ENCODE data around the gene ANKRD33. TPM values are rescaled to one million over a fixed set of nuclear protein-coding genes. Genes with fewer than 3 reads are reported as not detected.

ANKRD33 gene
- total and polyA plus RNA-seq, 2 of the 8 experiments (the other 6 are each of a cell fraction or from before 2014, with no cell fraction given) = 0.41 to 0.53 TPM

DNA sequence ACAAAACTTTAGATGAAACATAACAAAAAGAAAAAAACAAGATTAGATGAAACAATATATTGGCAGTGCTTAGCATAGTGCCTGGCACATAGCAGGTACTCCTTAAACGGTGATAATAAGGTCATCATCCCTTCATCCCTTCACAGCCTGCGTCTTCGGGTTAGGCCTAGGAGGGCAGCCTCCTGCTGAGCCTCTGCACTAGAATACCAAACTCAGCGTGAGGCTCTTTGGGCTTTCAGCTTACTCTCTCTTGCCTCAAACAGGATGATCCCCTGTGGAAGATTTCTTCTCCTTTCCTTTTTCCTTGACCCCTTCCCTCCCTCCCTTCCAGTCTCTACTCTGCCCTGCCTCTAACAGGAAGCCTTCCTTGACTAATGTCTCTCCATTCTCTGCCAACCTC, 25.0 kb upstream of the ANKRD33 start:
- H4K5ac ChIP-seq (ENCODE audit: insufficient read length, low read depth, low read length) = peak overlapping the region; percentile 87
- peak overlapping the region; percentile 38 to 70 (median 52); a peak in 6 of 8 replicates for H3K4me3 ChIP-seq (ENCODE audit: extremely low read depth in 1 of 4, insufficient read depth in 2 of 4, low read depth in 3 of 4, low read length in 4 of 4)
- no peak overlapping the region for H2BK120ac ChIP-seq (replicated peaks; ENCODE audit: low read depth, low read length)
- peak overlapping the region; percentile 48; the same call in 1 of the 2 replicates for H3K27ac ChIP-seq (ENCODE audit: low read depth, low read length)
- peak overlapping the region; percentile 82 for H2BK20ac ChIP-seq (ENCODE audit: low read length)
- H2BK15ac ChIP-seq (ENCODE audit: low read length) = peak overlapping the region; percentile 53; the same call in 1 of the 2 replicates
- H3K14ac ChIP-seq (ENCODE audit: insufficient read length) = no peak overlapping the region
- FAIRE-seq = peak; percentile 77
- WGBS, 2 experiments (ENCODE audit: extremely low coverage in 1 of 2, insufficient coverage in 1 of 2, insufficient read length in 1 of 2, insufficient replicate concordance in 2 of 2, low coverage in 1 of 2, low lambda C conversion rate in 2 of 2, missing lambda C conversion rate in 1 of 2) = 0% methylated on average over 4 of the region's 4 CpGs; no CpG with 5 or more reads in 1 of the 2 experiments
- H3K79me1 ChIP-seq (ENCODE audit: low read depth, low read length) = no peaks in the 10 kb centered on the region
- peak overlapping the region; percentile 60 for H3K56ac ChIP-seq (replicated peaks; ENCODE audit: insufficient read length, low read depth, low read length)
- H4K20me1 ChIP-seq (replicated peaks in 1 of 2; ENCODE audit: control insufficient read depth in 1 of 2, insufficient read depth in 2 of 2, low read length in 2 of 2) = no peaks in the 10 kb centered on the region
- peak overlapping the region; percentile 97 to 100 for H3K4me2 ChIP-seq (ENCODE audit: insufficient read depth in 1 of 2, low read depth in 2 of 2, low read length in 2 of 2)
- peaks cover 16 to 30% (median 26%) of the 10 kb centered on the region in 4 experiments for H3K4me1 ChIP-seq (replicated peaks in 1 of 4; ENCODE audit: control insufficient read depth in 3 of 4, insufficient read depth in 4 of 4, low read length in 3 of 4)
- H3K18ac ChIP-seq (ENCODE audit: extremely low read depth, low read length) = peak overlapping the region; percentile 100
- no peaks in the 10 kb centered on the region for H3K79me2 ChIP-seq (ENCODE audit: control insufficient read depth in 1 of 2, insufficient read depth in 2 of 2, low read length in 2 of 2)
- H2AK5ac ChIP-seq (ENCODE audit: low read depth, low read length) = peak overlapping the region; percentile 97
- peak overlapping the region in 3 of 4 experiments; percentile 24 to 48 (median 31); a peak in 6 of 7 replicates for H3K9ac ChIP-seq (replicated peaks in 1 of 4; ENCODE audit: extremely low read depth in 1 of 4, low read depth in 3 of 4, low read length in 3 of 4)
- TF ChIP-seq CTBP2 (IDR thresholded peaks at IDR 0.05; ENCODE audit: borderline replicate concordance, insufficient read depth, insufficient read length, low read length) = no peak
- TF ChIP-seq TCF12 (IDR thresholded peaks at IDR 0.05; ENCODE audit: low read depth, low read length) = no peak
- TF ChIP-seq HDAC6 (IDR thresholded peaks at IDR 0.05; ENCODE audit: low read depth, low read length) = no peak
- TF ChIP-seq EZH2 (IDR thresholded peaks at IDR 0.05; ENCODE audit: low read depth, low read length, severe bottlenecking) = no peak
- peak; percentile 48; the same call in 1 of the 2 replicates for TF ChIP-seq TEAD4 (IDR thresholded peaks at IDR 0.05; ENCODE audit: low read depth, low read length)
- peaks cover 0 to 11% (median 10%) of the 10 kb centered on the region in 4 experiments; a peak in 4 of 7 replicates for H3K27me3 ChIP-seq (replicated peaks in 1 of 4; ENCODE audit: control insufficient read depth in 3 of 4, extremely low read depth in 1 of 4, insufficient read depth in 3 of 4, low read length in 3 of 4)
- H2AFZ ChIP-seq (ENCODE audit: low read length) = no peak overlapping the region; the same call in 1 of the 2 replicates
- H3K36me3 ChIP-seq (ENCODE audit: control insufficient read depth in 2 of 4, insufficient read depth in 4 of 4, low read length in 3 of 4) = no peaks in the 10 kb centered on the region
- peak overlapping the region; percentile 92 for H4K91ac ChIP-seq (replicated peaks; ENCODE audit: insufficient read length, low read length)
- no peak overlapping the region for H3K23ac ChIP-seq (ENCODE audit: insufficient read length)
- H3K23me2 ChIP-seq (ENCODE audit: low read depth, low read length) = peaks cover 11% of the 10 kb centered on the region
- H2BK5ac ChIP-seq (ENCODE audit: low read depth, low read length) = peak overlapping the region; percentile 80; the same call in 1 of the 2 replicates
- ChIA-PET POLR2A (ENCODE audit: partially characterized antibody) (interaction anchor here (0.9 to 11.2 kb wide), 12 partner anchors 10 to 467 kb away, joined by 3 to 107 read pairs (median 6); partner anchors contain the start of gene FIGNL2), CTCF (ENCODE audit: partially characterized antibody) (interaction anchor here (0.7 to 6.8 kb wide), 10 partner anchors 11 to 1022 kb away, joined by 3 to 90 read pairs (median 5); partner anchors contain the start of gene FIGNL2)
- H2BK12ac ChIP-seq (ENCODE audit: low read depth, low read length) = peak overlapping the region; percentile 93
- peak overlapping the region; percentile 80 for H3K4ac ChIP-seq (replicated peaks; ENCODE audit: insufficient read length, low read depth, low read length)
- no peaks in the 10 kb centered on the region for H3K9me3 ChIP-seq (ENCODE audit: insufficient read depth in 2 of 2, low read depth in 1 of 2, low read length in 1 of 2)
- peak overlapping the region; percentile 37; the same call in 1 of the 2 replicates for H4K8ac ChIP-seq (ENCODE audit: extremely low read depth, insufficient read depth, low read length)
- no peak for DNase-seq (ENCODE audit: low read depth in 1 of 2, low spot score in 2 of 2)

Data from H1 (cell line).